Neuronal stem cell (in vitro differentiated cells): ENCODE measurements around the gene DBNDD1.

Source experiments
- DNase-seq: peaks from one replicate; pipeline ENCODE4 v3.0.0-alpha.2; 2013; ENCODE audit warnings: low spot score
- H2AFZ ChIP-seq: one replicate; pipeline ENCODE4 v1.6.1; 2013; ENCODE audit warnings: mild to moderate bottlenecking, low read length, inconsistent platforms
- H2AK5ac ChIP-seq: 2 replicates; pipeline ENCODE4 v1.6.1; 2013; ENCODE audit warnings: low read depth, mild to moderate bottlenecking, inconsistent platforms, low read length, moderate library complexity, mixed read lengths
- H2BK120ac ChIP-seq: 2 replicates; pipeline ENCODE4 v1.6.1; 2013; ENCODE audit warnings: low read depth, mild to moderate bottlenecking, inconsistent platforms, low read length, moderate library complexity, mixed read lengths
- H2BK12ac ChIP-seq: one replicate; pipeline ENCODE4 v1.6.1; 2013; ENCODE audit warnings: low read length, inconsistent platforms
- H2BK15ac ChIP-seq: 2 replicates; pipeline ENCODE4 v1.6.1; 2013; ENCODE audit warnings: mild to moderate bottlenecking, low read length, inconsistent platforms, mixed read lengths
- H2BK5ac ChIP-seq: one replicate; pipeline ENCODE4 v1.6.1; 2013; ENCODE audit warnings: inconsistent platforms, mild to moderate bottlenecking, low read length, moderate library complexity
- H3K14ac ChIP-seq: one replicate; pipeline ENCODE4 v1.6.1; 2013; ENCODE audit warnings: low read length, inconsistent platforms
- H3K18ac ChIP-seq: 2 replicates; pipeline ENCODE4 v1.6.1; 2013; ENCODE audit warnings: low read length, inconsistent platforms
- H3K23ac ChIP-seq: 2 replicates; pipeline ENCODE4 v1.6.1; 2013; ENCODE audit warnings: low read depth, mild to moderate bottlenecking, mixed read lengths, low read length, inconsistent platforms; ENCODE audit not compliant: poor library complexity
- H3K27ac ChIP-seq: replicated peaks from 3 replicates; pipeline ENCODE4 v1.5.1; 2013; ENCODE audit warnings: low read length, inconsistent platforms
- H3K27me3 ChIP-seq, 3 experiments: 2 replicates each; pipeline ENCODE4 v1.6.1; 2013; ENCODE audit warnings: low read length in 3 of 3, mild to moderate bottlenecking in 2 of 3, inconsistent platforms in 1 of 3, low read depth in 1 of 3, mixed read lengths in 1 of 3, moderate library complexity in 1 of 3; ENCODE audit not compliant: control insufficient read depth in 3 of 3, insufficient read depth in 3 of 3
- H3K36me3 ChIP-seq, 2 donors: replicated peaks in 1 of 2; 2 replicates each; pipeline ENCODE4 v1.6.1; 2013; ENCODE audit warnings: low read length in 2 of 2; ENCODE audit not compliant: control insufficient read depth in 2 of 2, insufficient read depth in 2 of 2
- H3K4ac ChIP-seq: 2 replicates; pipeline ENCODE4 v1.6.1; 2013; ENCODE audit warnings: inconsistent platforms, mild to moderate bottlenecking, low read length, moderate library complexity
- H3K4me1 ChIP-seq, 2 donors: 1 replicate in 1 of 2; 2 replicates in 1 of 2; pipeline ENCODE4 v1.6.1; 2013; ENCODE audit warnings: low read length in 2 of 2, low read depth in 1 of 2; ENCODE audit not compliant: control insufficient read depth in 2 of 2, insufficient read depth in 1 of 2
- H3K4me2 ChIP-seq: one replicate; pipeline ENCODE4 v1.6.1; 2013; ENCODE audit warnings: mild to moderate bottlenecking, low read length, inconsistent platforms; ENCODE audit not compliant: insufficient read depth, poor library complexity, severe bottlenecking
- H3K4me3 ChIP-seq, 2 donors: 2 replicates each; pipeline ENCODE4 v1.5.1; 2013; ENCODE audit warnings: low read length in 2 of 2, mild to moderate bottlenecking in 2 of 2, inconsistent platforms in 1 of 2, moderate library complexity in 1 of 2
- H3K79me1 ChIP-seq: one replicate; pipeline ENCODE4 v1.6.1; 2013; ENCODE audit warnings: low read depth, mild to moderate bottlenecking, inconsistent platforms, low read length, moderate library complexity
- H3K9ac ChIP-seq: one replicate; pipeline ENCODE4 v1.6.1; 2013; ENCODE audit warnings: mild to moderate bottlenecking, low read depth, low read length, inconsistent platforms; ENCODE audit not compliant: poor library complexity
- H3K9me3 ChIP-seq, 2 donors: replicated peaks in 1 of 2; 2 replicates each; pipeline versions ENCODE3 to v1.6.1; 2013; ENCODE audit warnings: low read length in 2 of 2, mild to moderate bottlenecking in 2 of 2, inconsistent platforms in 1 of 2, low read depth in 1 of 2, mixed read lengths in 1 of 2, moderate library complexity in 1 of 2; ENCODE audit not compliant: control insufficient read depth in 2 of 2, insufficient read depth in 1 of 2
- H4K8ac ChIP-seq: one replicate; pipeline ENCODE4 v1.6.1; 2013; ENCODE audit warnings: low read depth, mild to moderate bottlenecking, inconsistent platforms, low read length, moderate library complexity
- H4K91ac ChIP-seq: one replicate; pipeline ENCODE4 v1.6.1; 2013; ENCODE audit warnings: low read length, low read depth, mild to moderate bottlenecking, inconsistent platforms; ENCODE audit not compliant: poor library complexity
- WGBS, 2 donors: extraction: QIAGEN DNeasy Blood & Tissue Kit; methylation state at CpG; one replicate each; pipeline ENCODE4 v1.1.7; 2013; ENCODE audit warnings: missing lambda C conversion rate in 2 of 2, mixed read lengths in 1 of 2; ENCODE audit not compliant: insufficient read length in 2 of 2, insufficient replicate concordance in 1 of 2; ENCODE audit errors: extremely low coverage in 2 of 2; 5-methylcytosine and 5-hydroxymethylcytosine counted together

Gene DBNDD1

DNA sequence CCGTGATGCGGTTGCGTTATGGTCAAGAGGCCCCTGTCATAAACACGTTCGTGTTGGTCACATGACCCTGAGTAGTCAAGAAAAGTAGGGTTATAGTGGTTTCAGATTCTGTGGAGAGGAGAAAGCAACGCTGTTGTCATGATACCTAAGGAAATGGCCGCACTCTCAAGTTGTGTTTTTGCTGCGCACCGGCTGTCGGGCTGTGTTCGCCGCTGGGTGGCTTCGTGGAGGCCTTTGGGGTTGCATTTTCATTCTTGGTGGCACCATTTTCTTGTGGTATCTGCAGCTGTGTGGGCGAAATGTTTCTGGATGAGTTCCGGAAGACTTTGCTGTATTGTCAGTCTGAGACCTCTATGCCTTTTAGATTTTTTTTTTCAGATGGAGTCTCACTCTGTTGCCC is 35.7 kb downstream of the DBNDD1 start:
- Histone ChIP-seq H2AFZ (no peak overlapping the region), H3K4ac (no peak overlapping the region), H3K36me3 (peaks cover 49 to 92% of the 10 kb centered on the region in 2 donors), H2BK15ac (no peak overlapping the region), H3K4me2 (no peak overlapping the region), H2BK12ac (no peak overlapping the region), H3K9me3 (no peaks in the 10 kb centered on the region), H3K79me1 (peaks cover 2% of the 10 kb centered on the region), H3K27ac (no peak overlapping the region), H4K8ac (no peak overlapping the region), H4K91ac (no peak overlapping the region), H2BK120ac (no peak overlapping the region), H2AK5ac (no peak overlapping the region), H3K27me3 (no peaks in the 10 kb centered on the region), H3K18ac (no peak overlapping the region), H3K4me1 (no peaks in the 10 kb centered on the region), H3K9ac (no peak overlapping the region), H3K23ac (no peak overlapping the region), H2BK5ac (no peak overlapping the region), H3K4me3 (no peak overlapping the region), H3K14ac (no peak overlapping the region)
- WGBS, 2 donors, result no CpG with 5 or more reads among the region's 15 CpGs
- DNase-seq, result no peak

DNA sequence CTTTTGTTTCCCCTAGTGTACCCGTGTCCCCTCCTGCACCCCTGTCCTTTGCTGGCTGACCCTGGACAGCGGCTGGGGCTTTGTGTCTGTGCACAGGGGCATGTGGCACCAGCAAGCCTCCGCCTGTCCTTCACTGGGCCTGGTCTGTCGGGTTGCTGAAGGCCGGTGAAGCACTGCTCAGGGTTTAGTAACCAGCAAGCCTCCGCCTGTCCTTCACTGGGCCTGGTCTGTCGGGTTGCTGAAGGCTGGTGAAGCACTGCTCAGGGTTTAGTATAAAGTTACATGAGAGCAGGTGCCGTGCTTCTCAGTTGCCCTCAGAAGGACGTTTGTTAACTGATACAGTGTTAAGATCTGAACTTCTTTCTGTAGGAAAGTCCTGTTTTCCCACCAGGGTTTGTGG is 36.9 kb downstream of the DBNDD1 start:
- Histone ChIP-seq H2AK5ac (no peak overlapping the region), H4K91ac (no peak overlapping the region), H3K27ac (no peak overlapping the region), H3K36me3 (peaks cover 57 to 93% of the 10 kb centered on the region in 2 donors), H3K4me3 (peak overlapping the region in 1 of 2 donors; percentile 39), H2BK5ac (no peak overlapping the region), H3K18ac (no peak overlapping the region), H2BK120ac (no peak overlapping the region), H3K27me3 (no peaks in the 10 kb centered on the region), H2BK15ac (no peak overlapping the region), H2AFZ (no peak overlapping the region), H4K8ac (no peak overlapping the region), H3K4me2 (no peak overlapping the region), H3K4me1 (no peaks in the 10 kb centered on the region), H3K4ac (no peak overlapping the region), H2BK12ac (no peak overlapping the region), H3K14ac (no peak overlapping the region), H3K23ac (no peak overlapping the region), H3K9me3 (no peaks in the 10 kb centered on the region), H3K79me1 (peaks cover 5% of the 10 kb centered on the region), H3K9ac (no peak overlapping the region)
- no CpG with 5 or more reads among the region's 9 CpGs for WGBS, 2 donors
- DNase-seq, result no peak

DNA sequence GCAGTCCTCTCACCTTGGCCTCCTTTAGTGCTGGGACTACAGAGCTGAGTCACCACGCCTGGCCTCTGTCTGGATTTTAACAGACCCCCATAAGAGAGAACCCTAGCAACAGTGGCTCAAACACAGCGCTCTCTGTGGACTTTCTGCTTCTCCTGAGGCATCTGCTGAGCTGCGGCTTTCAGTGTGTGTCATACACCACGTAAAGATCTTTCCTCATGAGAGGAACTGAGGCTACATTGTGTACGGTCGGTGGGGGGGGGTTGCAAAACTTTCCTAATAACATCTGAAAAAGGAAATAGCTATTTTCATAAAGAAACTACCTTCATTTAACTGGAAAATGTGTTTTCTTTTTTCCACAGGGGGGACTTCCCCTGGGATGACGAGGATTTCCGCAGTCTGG is 37.8 kb downstream of the DBNDD1 start:
- H4K8ac ChIP-seq, result no peak overlapping the region
- H2BK5ac ChIP-seq, result no peak overlapping the region
- H3K27ac ChIP-seq, result no peak overlapping the region
- no peak overlapping the region for H3K23ac ChIP-seq
- H3K9me3 ChIP-seq, result no peaks in the 10 kb centered on the region
- H3K4ac ChIP-seq, result no peak overlapping the region
- H2BK15ac ChIP-seq, result no peak overlapping the region
- H2BK12ac ChIP-seq, result no peak overlapping the region
- H3K36me3 ChIP-seq, result peaks cover 50 to 92% of the 10 kb centered on the region in 2 donors
- no peaks in the 10 kb centered on the region for H3K27me3 ChIP-seq
- H2BK120ac ChIP-seq, result no peak overlapping the region
- H3K18ac ChIP-seq, result no peak overlapping the region
- no peaks in the 10 kb centered on the region for H3K4me1 ChIP-seq
- H3K14ac ChIP-seq, result no peak overlapping the region
- H3K79me1 ChIP-seq, result peaks cover 5% of the 10 kb centered on the region
- DNase-seq, result no peak
- no peak overlapping the region for H2AK5ac ChIP-seq
- no peak overlapping the region for H3K4me2 ChIP-seq
- H2AFZ ChIP-seq, result no peak overlapping the region
- no peak overlapping the region for H3K4me3 ChIP-seq
- WGBS, 2 donors, result no CpG with 5 or more reads among the region's 8 CpGs
- H4K91ac ChIP-seq, result no peak overlapping the region
- H3K9ac ChIP-seq, result no peak overlapping the region

GRCh38 chr16:89974870-89975269 is 44.4 kb downstream of the DBNDD1 start:
- no peak overlapping the region for H2BK120ac ChIP-seq
- no peaks in the 10 kb centered on the region for H3K27me3 ChIP-seq
- WGBS, 2 donors, result no CpG with 5 or more reads among the region's 2 CpGs
- no peak overlapping the region for H3K14ac ChIP-seq
- peaks cover 7 to 10% of the 10 kb centered on the region in 2 donors for H3K4me1 ChIP-seq
- no peak overlapping the region for H2BK15ac ChIP-seq
- H2BK12ac ChIP-seq, result no peak overlapping the region
- no peak overlapping the region for H3K4me2 ChIP-seq
- H2AK5ac ChIP-seq, result no peak overlapping the region
- H3K9ac ChIP-seq, result no peak overlapping the region
- H2BK5ac ChIP-seq, result no peak overlapping the region
- no peak overlapping the region for H3K27ac ChIP-seq
- peaks cover 23 to 50% of the 10 kb centered on the region in 2 donors for H3K36me3 ChIP-seq
- H3K4me3 ChIP-seq, result no peak overlapping the region
- H3K9me3 ChIP-seq, result peaks cover 20% of the 10 kb centered on the region in 2 donors
- no peak overlapping the region for H2AFZ ChIP-seq
- no peak overlapping the region for H3K18ac ChIP-seq
- H3K4ac ChIP-seq, result no peak overlapping the region
- peaks cover 10% of the 10 kb centered on the region for H3K79me1 ChIP-seq
- no peak overlapping the region for H4K8ac ChIP-seq
- no peak overlapping the region for H4K91ac ChIP-seq
- no peak overlapping the region for H3K23ac ChIP-seq
- DNase-seq, result no peak
